ENCODE results near the gene DPEP2. TPM values are rescaled to one million over a fixed set of nuclear protein-coding genes. Genes with fewer than 3 reads are reported as not detected.

The DPEP2 gene
- total and polyA plus RNA-seq, 2 of the 13 experiments (the other 11 are each of a cell fraction or from before 2014, with no cell fraction given), result 0.18 TPM; not detected in 1

DNA sequence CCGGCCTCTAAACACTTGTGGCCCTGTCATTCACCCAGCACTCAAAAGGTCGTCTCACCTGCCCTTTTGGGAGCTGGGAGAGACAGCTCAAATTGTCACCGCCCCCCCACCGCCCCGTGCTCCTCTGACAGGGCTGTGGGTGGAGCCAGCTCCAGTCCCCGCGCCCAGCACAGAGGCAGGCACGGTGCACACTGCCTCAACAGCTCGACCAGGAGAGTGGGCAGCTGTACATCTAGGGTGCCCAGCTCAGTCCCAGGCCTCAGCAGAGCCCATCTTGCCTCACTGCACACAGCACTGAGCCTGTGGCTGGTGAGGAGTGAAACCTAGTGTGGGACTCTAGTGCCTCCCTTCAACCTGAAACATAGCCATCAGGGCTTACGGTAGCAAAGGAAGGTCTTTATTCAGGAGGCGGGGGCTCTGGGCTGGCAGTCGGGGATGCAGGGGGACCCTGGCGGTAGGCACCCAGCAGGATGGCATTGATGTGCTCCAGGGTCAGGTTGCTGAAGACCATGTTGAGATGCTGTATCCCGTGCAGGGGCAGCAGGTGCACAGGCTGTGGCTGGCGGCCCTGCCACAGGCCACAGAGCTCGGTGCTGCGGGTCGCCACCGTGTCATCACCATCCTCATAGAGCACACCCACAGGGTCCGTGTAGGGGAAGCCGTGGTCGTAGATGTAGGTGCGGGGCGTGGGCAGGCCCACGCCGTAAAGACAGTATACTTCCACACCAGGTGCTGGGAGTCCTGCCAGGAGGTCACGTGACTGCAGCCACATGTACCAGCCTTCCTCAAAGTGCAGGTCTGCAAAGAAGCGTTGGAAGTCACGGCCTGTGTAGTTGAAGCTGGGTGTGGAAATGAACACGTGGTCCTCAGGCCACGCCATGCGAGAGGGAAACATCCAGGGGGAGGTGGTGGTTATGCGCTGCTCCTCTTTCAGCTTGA lies 59.5 kb downstream of the DPEP2 start (continued):
- peak; percentile 49; the same call in 1 of the 2 replicates for TF ChIP-seq ZNF687 (CRISPR knock-in tag; IDR thresholded peaks at IDR 0.05)
- no peak for TF ChIP-seq DR1 (CRISPR knock-in tag; IDR thresholded peaks at IDR 0.05)
- TF ChIP-seq HIC2 (CRISPR knock-in tag; IDR thresholded peaks at IDR 0.05; ENCODE audit: low read depth), result no peak
- TF ChIP-seq ZNF883 (CRISPR knock-in tag; IDR thresholded peaks at IDR 0.05; ENCODE audit: not compliant biosample characterization), result no peak
- TF ChIP-seq ATRX (CRISPR knock-in tag; IDR thresholded peaks at IDR 0.05; ENCODE audit: borderline replicate concordance), result no peak
- no peak for TF ChIP-seq CENPT (CRISPR knock-in tag; IDR thresholded peaks at IDR 0.05; ENCODE audit: low read depth)
- TF ChIP-seq, protein P1, sequence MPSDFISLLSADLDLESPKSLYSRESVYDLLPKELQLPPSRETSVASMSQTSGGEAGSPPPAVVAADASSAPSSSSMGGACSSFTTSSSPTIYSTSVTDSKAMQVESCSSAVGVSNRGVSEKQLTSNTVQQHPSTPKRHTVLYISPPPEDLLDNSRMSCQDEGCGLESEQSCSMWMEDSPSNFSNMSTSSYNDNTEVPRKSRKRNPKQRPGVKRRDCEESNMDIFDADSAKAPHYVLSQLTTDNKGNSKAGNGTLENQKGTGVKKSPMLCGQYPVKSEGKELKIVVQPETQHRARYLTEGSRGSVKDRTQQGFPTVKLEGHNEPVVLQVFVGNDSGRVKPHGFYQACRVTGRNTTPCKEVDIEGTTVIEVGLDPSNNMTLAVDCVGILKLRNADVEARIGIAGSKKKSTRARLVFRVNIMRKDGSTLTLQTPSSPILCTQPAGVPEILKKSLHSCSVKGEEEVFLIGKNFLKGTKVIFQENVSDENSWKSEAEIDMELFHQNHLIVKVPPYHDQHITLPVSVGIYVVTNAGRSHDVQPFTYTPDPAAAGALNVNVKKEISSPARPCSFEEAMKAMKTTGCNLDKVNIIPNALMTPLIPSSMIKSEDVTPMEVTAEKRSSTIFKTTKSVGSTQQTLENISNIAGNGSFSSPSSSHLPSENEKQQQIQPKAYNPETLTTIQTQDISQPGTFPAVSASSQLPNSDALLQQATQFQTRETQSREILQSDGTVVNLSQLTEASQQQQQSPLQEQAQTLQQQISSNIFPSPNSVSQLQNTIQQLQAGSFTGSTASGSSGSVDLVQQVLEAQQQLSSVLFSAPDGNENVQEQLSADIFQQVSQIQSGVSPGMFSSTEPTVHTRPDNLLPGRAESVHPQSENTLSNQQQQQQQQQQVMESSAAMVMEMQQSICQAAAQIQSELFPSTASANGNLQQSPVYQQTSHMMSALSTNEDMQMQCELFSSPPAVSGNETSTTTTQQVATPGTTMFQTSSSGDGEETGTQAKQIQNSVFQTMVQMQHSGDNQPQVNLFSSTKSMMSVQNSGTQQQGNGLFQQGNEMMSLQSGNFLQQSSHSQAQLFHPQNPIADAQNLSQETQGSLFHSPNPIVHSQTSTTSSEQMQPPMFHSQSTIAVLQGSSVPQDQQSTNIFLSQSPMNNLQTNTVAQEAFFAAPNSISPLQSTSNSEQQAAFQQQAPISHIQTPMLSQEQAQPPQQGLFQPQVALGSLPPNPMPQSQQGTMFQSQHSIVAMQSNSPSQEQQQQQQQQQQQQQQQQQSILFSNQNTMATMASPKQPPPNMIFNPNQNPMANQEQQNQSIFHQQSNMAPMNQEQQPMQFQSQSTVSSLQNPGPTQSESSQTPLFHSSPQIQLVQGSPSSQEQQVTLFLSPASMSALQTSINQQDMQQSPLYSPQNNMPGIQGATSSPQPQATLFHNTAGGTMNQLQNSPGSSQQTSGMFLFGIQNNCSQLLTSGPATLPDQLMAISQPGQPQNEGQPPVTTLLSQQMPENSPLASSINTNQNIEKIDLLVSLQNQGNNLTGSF (CRISPR knock-in tag; IDR thresholded peaks at IDR 0.05), result no peak
- no peak for TF ChIP-seq NFIC (IDR thresholded peaks at IDR 0.05; ENCODE audit: low read length)
- no peak for TF ChIP-seq TCF7L2 (IDR thresholded peaks at IDR 0.05; ENCODE audit: low read depth, low read length)
- no peak for TF ChIP-seq PATZ1 (CRISPR knock-in tag; IDR thresholded peaks at IDR 0.05)
- TF ChIP-seq MAX (IDR thresholded peaks at IDR 0.05), result no peak
- no peak for TF ChIP-seq MTA3 (CRISPR knock-in tag; IDR thresholded peaks at IDR 0.05)

All from HepG2 (cell line).